Activated CD4-positive, alpha-beta T cell treated with anti-CD3 and anti-CD28 coated beads, Interleukin-2, amount 50 U/mL, for 48 hours (primary cell): ENCODE results near the gene CTU1.

Source experiments
- DNase-seq, 2 experiments: peaks; one replicate each; pipeline ENCODE4 v3.0.0-alpha.2; 2020

The CTU1 gene

DNA sequence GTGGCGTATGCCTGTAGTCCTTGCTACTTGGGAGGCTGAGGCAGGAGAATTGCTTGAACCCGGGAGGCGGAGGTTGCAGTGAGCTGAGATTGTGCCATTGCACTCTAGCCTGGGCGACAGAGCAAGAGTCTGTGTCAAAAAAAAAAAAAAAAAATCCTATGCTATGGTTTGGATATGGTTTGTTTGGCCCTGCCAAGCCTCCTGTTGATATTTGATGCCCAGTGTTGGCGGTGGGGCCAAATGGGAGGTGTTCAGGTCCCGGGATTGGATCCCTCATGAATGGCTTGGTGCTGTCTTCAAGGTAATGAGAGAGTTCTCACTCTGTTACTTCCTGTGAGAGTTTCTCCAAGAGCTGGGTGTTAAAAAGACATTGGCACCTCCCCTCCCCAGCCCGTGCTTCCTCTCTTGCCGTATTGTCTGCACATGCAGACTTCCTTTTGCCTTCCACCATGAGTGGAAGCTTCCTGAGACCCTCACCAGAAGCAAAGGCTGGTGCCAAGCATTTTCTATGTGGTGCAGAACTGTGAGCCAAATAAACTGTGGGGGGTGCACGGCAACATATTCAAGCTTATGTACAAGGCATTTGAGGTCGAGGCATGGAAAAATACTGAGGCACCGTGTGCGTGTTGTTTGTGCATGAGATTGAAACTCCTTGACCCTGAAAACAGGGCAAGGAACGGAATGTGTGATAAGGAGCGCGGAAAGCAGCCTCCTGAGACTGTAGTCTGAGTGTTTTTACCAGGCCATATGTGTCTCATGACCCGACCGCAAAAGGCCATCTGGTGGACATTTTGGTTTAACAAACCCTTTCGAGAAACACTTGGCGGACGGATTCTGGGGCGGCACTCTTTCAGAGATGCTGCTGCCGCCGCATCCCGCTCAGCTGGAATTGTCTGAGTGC, 23.8 kb upstream of the CTU1 start:
- peak in 1 of 2 experiments; percentile 27 for DNase-seq

- DNase-seq, result no peak
These were observed 21.5 kb upstream of the CTU1 start for GRCh38 chr19:51129716-51130115.

- DNase-seq, result no peak
These were observed 20.0 kb upstream of the CTU1 start for GRCh38 chr19:51128227-51128626.

GRCh38 chr19:51127755-51128154, 19.5 kb upstream of the CTU1 start:
- no peak for DNase-seq

DNA sequence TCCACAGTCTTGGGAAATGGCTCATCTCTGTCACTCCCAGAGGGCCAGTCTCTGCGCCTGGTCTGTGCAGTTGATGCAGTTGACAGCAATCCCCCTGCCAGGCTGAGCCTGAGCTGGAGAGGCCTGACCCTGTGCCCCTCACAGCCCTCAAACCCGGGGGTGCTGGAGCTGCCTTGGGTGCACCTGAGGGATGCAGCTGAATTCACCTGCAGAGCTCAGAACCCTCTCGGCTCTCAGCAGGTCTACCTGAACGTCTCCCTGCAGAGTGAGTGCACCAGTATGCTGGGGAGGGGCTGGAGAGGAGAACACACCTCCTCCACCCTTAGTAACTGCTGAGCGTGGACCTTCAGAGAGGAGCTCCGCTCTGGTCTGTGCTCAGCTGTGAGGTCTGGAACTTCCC, 18.8 kb upstream of the CTU1 start:
- no peak for DNase-seq

DNA sequence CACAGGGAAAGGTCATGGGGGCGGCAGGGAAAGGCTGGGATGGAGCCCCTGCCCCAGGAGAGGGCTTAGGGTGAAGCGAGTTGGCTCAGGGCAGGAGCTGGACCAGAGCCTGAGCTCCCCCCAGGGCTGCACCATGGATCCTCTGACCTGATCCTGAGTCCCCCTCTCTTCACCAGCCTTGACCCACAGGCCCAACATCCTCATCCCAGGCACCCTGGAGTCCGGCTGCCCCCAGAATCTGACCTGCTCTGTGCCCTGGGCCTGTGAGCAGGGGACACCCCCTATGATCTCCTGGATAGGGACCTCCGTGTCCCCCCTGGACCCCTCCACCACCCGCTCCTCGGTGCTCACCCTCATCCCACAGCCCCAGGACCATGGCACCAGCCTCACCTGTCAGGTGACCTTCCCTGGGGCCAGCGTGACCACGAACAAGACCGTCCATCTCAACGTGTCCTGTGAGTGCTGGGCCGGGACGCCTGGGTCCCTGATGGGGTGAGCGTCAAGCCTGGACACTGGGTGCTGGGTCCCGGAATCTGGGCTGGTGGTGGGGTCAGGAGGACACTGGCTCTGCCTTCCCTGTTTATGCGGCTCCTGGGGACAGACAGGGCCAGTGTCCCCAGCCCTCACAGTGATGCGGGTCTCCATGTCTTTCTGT, 17.3 kb upstream of the CTU1 start:
- no peak for DNase-seq

GRCh38 chr19:51124729-51125128, 16.5 kb upstream of the CTU1 start, which contains the start of gene SIGLEC9:
Gene SIGLEC9 (plus strand): TSS chr19:51124906. CDS start chr19:51124975, 69 bp downstream.
- no peak for DNase-seq

DNA sequence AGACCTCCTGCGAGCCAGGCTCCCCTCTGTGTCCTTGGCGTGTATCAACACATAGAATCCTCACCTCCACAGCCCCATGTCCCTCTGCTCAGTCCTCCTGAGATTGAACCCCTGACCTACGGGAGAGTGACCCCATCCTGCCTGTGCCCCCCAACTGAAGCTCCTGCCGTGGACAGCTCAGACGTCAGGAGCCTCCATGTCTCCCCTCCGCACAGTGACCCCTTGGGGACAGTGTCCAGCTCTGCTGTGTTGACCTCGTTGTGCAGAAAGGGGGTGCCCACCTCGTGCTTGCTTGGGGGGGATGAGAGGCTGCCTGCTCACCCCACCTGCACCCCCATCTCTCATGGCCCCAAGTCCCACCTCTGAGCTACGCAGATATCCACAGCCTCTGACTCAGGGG, 16.0 kb upstream of the CTU1 start:
- DNase-seq, result no peak

GRCh38 chr19:51123802-51124201, 15.6 kb upstream of the CTU1 start:
- no peak for DNase-seq

DNA sequence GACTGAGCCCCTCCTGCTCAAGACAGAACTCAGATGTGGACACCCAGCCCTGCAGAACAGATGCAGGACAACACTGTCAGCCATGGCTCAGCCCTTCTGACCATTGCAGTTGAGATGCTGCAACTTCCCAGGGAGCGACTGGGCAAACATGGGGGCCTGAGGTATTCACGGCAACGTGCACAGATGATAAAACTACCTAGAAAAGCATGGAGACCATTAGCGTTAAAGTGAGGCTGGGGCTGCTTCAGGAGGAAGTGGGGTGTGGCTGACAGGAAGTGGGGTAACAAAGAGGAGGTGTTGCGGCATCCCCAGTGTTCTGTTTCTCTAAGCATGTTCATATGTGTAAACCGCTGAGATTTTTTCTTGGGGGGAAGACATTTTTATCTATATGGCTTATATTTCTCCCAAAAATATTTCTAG, 15.2 kb upstream of the CTU1 start:
- DNase-seq, result peak; percentile 25 to 42

GRCh38 chr19:51122112-51122981, 14.1 kb upstream of the CTU1 start:
- DNase-seq, result no peak

- DNase-seq, result no peak
These were observed 13.0 kb upstream of the CTU1 start for GRCh38 chr19:51121257-51121656.

DNA sequence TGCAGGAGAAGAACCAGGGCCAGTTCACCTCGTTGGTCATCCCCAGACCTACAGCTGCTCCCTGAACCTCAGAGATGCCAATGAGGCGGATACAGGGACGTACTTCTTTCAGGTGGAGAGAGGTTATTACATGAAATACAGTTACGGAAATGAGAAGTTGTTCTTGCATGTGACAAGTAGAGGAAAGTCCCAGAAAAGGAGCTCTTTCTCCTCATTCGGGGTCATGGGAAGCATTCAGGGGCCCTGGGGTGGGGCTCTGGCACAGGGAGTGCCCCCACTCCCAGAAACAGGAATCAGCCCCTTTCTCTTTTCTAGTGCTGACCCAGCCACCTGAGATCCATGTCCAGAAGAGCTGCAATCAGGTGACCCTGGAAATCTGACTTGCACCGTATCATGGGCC, 12.0 kb upstream of the CTU1 start:
- no peak for DNase-seq

DNA sequence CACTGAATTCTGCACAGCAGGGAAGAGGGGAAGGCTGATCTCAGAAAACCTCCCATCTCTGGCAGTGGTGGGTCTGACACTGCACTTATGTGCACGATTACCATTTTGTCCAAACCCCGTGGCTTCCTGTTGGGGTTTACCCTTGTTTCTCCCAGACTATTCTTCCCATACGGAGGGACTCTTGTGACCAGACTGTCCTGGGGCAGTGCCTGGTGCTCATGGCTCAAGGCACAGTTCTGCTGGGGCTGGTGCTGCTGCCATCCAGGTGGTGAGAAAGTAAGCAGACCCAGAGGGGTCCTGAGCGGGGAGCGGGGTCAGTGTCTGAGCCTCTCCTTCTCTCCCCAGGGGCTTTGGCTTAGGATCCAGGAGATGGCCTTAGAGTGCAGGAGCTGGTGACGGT, 11.4 kb upstream of the CTU1 start:
- DNase-seq, result no peak

- DNase-seq, result no peak
These were observed 10.9 kb upstream of the CTU1 start for GRCh38 chr19:51119101-51119500.

DNA sequence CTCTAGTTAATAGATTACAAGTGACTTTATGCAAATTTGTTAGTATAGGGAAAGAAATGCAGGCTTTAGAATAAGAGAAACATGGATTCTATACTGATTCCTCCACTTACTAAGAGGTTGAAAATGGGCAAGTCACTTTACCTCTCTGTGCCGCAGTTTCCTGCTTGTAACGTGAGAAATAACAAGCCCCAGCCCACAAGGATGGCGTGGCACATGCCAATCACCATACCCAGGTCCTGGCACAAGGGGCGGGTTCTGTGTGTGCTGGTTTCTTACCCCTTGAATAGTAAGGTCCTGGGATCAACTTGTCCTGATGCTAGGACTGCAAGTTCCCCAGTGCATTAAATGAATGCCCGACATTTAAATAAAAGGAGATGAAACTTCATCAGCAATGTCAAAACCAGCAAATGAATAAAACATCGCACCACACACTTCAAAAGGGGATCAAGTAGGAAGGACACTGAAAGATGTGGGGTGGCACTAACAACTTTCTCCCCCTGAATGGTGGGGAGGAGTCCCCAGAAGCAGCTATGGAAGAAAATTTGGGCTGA, 8.6 kb upstream of the CTU1 start:
- DNase-seq, result peak in 1 of 2 experiments; percentile 52

GRCh38 chr19:51114087-51114729, 6.0 kb upstream of the CTU1 start:
- peak in 1 of 2 experiments; percentile 35 for DNase-seq

DNA sequence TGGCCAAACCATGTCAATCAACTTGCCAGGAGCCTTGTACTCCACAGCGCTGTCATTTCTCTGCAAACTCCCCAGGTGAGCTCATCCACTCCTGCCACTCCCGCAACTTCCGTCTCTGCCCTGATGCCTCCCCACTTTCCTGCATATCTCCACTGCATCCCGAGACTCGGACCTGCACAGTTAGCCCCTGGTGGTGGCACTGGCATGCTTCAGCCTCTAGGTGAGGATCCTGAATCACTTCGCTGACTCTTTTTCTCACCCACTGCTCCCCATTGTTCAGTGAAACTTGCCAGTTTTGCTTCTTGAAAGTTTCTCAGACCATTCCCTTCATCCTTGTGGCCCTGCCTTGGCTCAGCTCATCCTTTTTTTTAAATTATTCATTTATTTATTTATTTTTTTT, 3.4 kb upstream of the CTU1 start:
- no peak for DNase-seq

DNA sequence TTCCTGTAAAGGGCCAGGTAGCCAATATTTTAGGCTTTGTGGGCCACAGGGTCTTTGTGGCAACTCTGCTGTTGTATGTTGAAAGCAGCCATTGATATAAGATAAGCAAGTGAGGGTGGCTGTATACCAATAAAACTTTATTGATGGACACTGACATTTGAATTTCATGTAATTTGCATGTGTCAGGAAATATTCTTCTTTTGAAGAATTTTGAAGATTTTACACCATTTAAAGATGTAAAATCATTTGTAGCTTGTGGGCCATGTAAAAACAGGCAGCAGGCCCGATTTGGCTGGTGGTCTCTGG, 2.4 kb upstream of the CTU1 start:
- DNase-seq, result no peak

- no peak for DNase-seq
These were observed 567 bp upstream of the CTU1 start for GRCh38 chr19:51108805-51109146.

- DNase-seq, result no peak
These were observed 673 bp downstream of the CTU1 start for GRCh38 chr19:51107406-51108065.

DNA sequence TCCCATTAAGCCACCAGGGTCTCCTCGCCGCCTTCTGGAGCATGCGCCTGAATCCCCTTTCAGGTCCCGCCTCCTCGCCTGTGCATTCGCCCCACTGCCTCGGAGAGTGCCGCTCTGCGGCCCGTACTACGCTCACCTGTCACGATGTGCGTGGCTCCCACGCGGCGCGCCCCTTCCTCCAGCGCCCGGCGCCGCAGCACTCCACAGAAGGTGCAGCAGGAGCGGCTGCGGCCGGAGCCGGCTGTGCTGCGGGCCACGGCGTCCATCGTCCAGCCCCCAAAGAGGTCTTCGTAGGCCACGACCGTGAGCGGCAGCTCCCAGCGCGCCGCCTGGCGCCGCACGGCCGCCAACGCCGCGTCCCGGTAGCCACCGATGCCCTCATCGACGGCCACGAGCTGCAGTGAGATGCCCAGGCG, 4.3 kb downstream of the CTU1 start:
- no peak for DNase-seq
